ENCODE measurements around the gene GLG1.
"Not testable (repeated sequence)": the region's sequence is repeated elsewhere in the genome, so short reads cannot be mapped to it uniquely, and the experiment has no call there.

The GLG1 gene

DNA sequence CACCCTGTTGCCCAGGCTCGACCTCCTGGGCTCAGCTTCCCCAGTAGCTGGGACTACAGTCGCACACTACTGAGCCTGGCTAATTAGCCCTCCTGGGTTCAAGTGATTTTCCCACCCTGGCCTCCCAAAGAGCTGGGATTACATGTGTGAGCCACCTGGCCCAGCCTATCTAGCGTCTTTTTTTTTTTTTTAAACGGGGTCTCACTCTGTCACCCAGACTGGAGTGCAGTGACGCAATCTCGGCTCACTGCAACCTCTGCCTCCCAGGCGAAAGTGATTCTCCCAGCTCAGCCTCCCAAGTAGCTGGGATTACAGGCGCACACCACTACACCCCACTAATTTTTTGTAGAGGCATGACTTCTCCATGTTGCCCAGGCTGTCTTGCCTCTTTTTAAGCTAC, 33.3 kb downstream of the GLG1 start:
- no peak for DNase-seq

DNA sequence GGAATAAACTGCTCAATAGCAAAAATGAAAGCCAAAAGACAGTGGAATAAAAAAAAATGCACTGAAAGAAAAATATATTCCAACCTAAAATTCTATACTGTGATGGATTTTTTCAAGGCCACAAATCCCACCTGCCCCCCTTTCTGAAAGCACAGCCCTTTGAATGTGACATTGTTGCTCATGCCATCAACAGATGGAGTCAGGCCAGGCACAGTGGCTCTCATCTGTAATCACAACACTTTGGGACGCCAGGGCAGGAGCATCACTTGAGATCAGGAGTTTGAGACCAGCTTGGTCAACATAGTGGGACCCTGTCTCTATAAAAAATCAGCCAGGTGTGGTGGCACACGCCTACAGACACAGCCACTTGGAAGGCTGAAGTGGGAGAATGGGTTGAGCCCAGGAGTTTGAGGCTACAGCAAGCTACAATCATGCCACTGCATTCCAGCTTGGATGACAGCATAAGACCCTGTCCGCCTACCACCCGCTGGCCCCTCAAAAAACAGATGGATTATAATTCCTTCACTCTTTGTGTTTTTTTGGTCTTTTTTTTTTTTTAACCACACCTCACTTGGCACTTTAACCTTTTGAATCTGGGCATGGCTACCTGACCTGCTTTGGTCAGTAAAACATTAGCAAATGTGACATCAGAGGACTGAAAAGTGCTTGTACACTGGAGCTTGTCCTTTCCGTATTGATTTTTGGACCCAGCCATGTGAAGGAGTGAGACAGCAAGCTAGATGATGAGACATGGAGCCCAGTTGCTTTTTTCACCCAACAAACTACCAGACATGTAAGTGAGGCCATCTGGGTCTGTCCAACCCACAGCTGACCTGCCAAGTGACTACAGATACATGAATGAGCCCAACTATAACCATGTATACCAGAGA, 36.3 kb downstream of the GLG1 start:
- no peak for DNase-seq

DNA sequence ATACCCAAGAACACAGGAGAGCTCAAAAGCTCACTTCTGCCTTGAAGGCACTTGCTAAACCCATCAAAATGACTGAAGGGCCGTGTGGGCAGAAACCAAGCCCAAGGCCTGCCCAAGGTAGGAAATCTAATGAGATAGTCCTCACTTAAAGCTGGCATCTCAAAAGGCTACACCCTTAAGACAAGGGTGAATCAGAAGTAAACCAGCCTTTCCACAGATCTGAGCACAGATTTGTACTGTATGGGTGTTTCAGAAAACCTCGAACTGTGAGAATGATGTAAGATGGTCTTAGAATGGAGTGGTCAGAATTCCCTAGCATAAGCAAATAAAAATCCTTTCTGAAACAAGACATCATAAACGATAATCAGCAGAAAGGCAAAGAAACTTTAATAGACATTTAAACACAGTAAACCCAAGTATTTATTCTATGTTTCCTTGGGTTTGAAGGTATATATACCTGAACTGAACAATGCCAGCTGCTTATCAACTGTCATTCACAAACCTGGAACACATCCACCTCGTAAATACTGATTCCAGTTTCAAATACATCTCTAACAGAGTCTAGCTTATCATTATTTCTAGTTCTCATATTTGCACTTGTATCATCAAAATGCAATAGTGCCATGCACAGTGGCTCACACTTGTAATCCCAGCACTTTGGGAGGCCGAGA, 37.8 kb downstream of the GLG1 start:
- no peak for DNase-seq

DNA sequence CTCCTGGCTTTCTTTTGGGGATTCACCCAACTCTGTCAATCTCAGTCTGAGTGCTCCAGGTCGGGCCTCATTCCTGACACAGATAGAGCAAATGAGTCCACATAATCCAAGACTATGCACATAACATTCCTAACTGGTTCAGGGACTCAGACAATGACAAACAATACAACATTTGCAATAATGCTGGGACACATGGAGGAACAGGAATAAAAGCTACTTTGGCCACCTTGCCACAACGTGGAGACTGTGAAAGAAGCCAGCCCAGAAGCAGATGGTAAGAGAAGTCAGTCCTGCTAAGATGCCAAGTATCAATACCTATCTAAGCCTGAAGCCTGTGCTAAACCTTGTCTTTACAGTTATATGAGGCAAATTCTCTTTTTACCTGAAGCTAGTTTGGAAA, 39.0 kb downstream of the GLG1 start:
- DNase-seq, result no peak

DNA sequence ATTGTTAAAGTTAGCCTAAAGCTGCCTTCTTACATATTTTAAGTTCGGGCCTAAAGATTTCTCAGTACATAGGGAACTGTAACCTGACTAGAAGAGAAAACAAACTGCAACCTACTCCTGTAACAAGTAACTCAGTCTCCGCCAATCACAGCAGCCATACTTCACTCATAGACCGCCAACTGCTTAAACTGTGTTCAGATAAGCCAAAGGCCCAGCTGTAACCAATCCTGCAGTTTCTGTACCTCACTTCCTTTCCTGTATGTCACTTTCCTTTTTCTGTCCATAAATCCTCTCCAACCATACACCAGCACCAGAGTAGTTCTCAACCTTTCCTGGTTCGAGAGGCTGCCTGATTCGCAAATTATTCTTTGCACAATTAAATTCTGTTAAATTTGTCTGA, 41.5 kb downstream of the GLG1 start:
- DNase-seq, result no peak

DNA sequence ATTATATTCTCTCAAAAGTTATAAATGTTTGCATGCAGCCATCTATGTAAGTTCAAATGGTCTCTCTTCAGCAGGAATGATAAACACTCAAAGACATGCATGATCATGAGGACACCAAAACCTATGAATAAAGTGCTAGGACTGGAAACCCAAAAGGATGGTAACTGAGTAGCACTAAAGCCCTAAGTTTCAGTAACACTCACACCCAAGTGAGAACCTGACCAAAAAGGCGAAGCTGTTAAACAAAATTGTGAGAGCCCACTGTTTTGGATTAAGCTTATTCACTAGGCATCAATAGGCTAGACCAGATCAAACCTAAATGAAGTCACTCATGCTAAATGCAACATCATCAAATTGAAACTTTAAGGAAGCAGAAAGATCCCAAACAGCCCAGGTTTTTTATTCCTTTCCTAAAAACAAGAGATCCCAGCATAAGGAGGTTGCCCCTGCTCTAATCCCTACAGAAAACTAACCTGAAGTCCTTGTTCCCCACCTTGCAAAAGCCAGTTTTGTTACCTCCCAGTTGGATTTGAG, 42.4 kb downstream of the GLG1 start:
- DNase-seq, result no peak

DNA sequence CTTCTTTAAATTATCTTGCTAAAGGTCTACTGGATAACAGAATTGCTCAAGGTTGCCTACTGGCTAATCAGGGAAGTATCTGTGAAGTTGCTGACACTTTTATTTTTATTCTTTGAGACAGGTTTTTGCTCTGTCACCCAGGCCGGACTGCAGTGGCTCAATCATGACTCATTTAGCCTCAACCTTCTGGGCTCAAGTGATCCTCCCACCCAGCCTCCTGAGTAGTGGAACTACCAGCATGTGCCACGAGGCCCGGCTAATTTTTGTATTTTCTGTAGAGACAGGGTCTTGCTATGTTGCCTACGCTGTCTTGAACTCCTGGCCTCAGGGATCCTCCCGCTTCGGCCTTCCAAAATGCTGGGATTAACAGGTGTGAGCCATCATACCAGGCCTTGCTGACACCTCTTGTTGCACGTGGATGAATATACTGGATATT, 43.1 kb downstream of the GLG1 start:
- DNase-seq, result no peak

DNA sequence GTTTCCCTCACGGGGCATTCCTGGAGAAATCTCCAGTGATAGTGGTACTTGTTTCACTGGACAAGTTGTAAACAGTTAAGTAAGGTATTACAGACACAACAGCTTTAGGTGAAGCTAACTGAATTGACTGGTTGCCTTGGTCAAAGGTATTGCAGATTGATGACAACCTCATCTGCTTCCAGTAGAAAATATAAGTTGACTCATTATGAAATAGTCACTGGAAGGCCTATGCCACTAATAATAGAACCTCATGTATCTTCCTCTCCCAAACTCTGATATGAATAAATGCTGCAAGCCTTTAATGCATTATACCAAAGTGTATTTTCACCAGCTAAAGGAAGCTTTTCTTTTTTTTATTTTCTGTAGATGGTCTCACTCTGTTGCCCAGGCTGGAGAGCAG, 44.8 kb downstream of the GLG1 start:
- no peak for DNase-seq

DNA sequence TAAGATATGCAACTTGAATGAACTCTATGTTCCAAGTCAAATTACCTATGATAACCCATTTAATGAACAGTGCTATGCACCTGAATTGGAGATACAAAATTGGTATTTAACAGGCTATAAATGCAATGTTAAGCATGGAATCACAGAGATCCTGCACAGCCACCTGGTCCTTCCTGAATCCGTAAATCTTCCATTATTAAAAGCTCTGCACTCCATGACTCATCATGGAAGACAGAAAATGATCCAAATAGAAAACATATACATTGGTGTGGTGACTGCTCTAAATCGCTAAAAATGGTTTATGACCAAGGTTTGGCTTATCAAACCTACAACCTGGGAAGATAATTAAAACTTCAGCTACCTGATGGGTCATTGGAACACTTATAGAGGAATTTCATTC, 45.3 kb downstream of the GLG1 start:
- DNase-seq, result no peak

DNA sequence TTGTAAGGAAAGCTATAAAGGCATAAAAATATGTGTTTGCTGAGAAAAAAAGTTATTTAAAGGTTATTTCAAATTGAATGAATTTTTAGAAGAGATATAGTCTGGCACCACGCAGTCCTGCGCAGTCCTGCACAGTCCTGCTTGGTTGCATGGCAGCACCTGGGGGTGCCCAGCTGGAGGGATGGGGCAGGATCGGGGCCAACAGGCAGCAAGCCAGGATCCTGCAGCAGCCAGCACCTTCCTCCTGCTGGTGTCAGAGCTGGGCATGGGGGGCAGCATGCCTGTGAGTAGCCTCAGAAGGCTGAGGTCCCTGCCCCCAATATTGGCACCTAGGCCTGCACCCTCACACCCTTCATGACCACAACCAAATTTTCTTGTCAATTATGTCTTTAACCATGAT, 46.0 kb downstream of the GLG1 start:
- DNase-seq, result no peak

DNA sequence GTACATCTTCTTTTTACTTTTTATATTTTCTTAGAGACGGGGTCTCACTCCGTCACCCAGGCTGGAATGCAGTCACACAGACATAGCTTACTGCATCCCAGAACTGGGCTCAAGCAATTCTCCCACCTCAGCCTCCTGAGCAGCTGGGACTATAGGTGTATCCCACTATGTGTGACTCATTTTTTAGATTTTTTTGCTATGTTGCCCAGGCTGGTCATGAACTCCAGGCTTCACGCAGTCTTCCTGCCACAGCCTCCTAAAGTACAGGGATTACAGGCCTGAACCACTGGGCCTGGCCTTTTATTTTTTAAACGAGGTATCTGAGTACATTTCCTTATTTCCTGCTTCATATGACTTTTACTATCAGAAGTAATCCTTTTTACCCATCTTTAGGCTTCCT, 48.0 kb downstream of the GLG1 start:
- DNase-seq, result no peak

DNA sequence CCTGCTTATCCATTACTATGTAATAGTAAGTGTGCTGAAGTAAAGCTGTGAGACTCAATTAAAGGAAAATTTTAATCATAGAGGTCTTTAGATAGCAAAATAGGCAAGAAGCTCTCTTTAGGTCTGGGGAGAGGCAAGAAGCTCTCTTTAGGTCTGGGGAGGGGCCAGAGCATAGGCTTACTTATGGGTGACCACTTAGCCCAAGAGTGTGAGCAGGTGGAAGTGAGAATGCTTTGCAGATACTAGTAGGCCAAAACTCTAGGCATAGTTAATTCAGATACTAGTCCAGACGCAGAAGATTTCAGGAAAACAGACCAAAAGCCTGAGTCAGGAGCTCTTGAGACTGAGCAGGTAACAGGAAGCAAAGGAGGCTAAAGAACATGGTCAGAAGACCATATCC, 49.6 kb downstream of the GLG1 start:
- DNase-seq, result no peak

DNA sequence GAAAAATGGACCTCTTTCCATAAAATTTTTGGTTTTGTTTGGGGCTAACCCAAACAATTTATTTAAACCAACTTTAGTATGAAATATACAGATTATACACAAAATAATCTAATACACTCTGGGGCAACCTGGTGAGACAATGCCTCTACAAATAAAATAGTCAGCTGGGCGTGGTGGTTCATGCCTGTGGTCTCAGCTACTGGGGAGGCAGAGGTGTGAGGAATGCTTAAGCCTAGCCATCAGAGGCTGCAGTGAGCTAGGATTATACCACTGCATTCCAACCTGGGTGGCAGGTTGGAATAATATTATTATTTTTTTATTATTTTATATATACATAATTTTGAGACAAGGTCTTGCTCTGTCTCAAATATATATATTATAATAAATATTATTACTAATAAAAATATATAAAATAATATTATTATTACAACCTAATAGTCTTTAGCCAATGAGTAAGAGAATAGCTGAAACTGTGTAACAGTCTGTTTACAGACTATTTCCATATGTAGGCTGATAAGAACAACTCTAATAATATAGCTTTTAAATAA, 50.5 kb downstream of the GLG1 start:
- DNase-seq, result no peak

DNA sequence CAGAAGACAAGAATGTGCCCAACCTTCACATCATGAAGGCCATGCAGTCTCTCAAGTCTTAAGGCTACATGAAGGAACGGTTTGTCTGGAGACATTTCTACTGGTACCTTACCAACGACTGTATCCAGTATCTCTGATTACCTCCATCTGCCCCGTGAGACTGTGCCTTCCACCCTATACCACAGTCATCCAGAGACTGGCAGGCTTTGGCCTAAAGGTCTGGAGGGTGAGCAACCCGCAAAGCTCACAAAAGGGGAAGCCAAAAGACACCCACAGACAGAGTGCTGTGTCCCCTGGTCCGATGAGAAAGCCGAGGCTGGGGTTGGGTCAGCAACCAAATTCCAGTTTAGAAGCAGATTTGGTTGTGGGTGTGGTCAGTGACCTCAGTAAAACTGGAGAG, 54.6 kb downstream of the GLG1 start:
- DNase-seq, result not testable (repeated sequence)

DNA sequence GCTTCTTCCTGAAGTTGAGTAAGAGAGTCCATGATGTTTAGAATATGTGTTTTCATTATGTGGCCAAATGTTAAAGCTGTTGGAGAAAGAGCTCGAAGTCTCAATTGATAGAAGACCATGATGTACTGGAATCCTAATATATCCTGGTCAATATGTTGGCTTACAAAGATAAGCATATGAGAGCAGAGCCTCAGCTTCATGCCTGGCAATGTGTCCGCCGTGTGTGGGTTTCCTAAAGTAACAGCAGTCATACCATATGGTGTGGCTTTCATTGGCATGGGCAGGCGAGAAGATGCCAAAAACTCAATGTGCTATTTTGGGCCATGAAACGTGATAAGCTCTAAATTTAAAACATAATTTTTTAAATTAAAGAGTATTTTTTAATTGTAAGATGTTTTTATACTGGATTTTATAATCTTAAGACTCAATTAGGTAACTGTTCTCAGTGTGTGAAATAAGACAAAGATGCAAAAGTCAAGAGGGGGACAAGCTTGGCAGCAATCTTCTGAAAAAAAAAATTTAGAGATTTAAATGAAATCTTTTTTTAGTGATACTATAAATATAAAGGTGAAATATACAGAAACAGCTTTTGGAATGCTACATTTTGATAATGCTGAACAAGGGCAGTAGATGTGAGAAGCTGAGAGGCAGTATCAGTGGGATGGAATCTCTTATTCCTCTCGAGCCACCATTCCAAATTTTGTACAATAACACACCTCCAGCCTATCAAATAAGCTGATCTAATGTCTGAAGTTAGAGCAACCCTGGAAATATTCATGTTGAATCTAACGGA, 56.5 kb downstream of the GLG1 start:
- not testable (repeated sequence) for DNase-seq

DNA sequence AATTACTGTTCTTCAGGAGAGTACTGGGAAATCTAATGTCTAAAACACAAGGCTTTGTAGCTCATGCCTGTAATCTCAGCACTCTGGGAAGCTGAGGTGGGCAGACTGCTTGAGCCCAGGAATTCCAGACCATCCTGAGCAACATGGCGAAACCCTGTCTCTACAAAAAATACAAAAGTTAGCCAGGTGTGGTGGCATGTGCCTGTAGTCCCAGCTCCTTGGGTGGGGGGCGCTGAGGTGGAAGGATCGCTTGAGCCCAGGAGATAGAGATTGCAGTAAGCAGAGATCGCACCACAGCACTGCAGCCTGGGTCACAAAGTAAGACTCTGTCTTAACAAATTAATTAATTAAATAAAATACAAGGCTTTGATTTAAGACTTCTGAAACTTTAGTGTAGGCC, 60.8 kb downstream of the GLG1 start:
- not testable (repeated sequence) for DNase-seq

DNA sequence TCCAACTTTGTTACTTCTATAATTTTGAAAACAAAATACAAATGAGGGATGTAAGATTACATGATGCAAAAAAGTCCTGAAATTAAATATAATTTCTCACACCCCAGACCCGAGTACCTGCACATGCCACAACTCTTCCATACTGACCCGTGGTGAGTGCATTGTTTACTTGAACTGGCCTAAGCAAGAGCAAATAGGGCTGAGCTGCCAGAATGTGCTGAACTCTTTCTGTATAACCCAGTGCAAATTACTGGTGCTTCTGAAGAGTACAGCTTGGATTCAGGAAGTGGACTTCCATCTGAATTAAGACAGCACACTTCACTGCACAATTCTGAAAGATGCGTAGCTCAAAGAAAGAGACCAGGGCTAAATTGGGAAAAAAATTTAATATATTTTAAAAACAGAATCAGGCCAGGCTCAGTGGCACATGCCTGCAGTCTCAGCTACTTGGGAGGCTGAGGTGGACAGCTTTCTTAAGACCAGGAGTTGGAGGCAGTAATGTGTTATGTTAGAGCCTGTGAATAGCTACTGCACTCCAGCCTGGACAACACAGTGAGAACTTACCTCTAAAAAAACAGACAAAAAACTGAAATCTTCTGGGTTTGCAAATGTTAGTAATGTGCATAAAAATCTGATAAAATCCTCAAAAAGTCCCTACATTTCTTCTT, 63.9 kb downstream of the GLG1 start:
- not testable (repeated sequence) for DNase-seq

DNA sequence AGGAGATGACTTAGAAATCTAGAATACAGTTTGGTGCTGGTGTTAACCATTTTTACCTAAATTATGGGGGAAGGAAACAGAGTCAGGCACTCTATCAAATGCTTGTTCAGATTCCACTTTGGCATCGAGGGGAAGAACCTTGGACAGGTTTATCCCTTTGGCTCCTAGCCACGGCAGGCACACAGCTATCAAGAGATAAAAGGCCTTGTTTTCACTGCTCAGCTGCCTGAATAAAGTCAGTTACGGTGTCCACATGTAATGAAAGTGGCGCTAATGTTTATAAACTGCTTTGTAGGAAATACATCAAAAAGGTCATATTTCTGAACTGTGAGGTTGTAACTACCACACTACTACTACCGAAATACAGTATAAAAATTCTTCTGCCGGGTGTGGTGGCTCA, 66.3 kb downstream of the GLG1 start:
- not testable (repeated sequence) for DNase-seq

DNA sequence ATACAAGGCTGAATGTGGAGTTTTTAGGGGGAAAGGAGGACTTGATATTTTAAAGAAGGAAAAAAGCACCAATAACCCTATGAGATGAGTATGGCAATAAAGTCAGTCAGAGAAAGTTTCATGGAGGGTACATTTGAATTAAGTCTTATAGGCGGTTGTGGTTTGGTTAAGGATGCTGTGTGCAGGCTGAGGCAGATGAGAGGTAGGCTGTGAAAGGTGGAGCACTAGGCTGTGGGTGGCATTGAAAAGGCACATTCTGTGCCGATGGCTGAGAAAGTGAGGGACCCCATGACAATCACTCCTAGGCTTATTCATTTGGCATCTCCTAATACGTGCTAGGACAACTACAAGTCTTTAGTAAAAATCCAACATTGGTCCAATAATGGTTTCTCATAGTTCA, 68.1 kb downstream of the GLG1 start:
- DNase-seq, result not testable (repeated sequence)

DNA sequence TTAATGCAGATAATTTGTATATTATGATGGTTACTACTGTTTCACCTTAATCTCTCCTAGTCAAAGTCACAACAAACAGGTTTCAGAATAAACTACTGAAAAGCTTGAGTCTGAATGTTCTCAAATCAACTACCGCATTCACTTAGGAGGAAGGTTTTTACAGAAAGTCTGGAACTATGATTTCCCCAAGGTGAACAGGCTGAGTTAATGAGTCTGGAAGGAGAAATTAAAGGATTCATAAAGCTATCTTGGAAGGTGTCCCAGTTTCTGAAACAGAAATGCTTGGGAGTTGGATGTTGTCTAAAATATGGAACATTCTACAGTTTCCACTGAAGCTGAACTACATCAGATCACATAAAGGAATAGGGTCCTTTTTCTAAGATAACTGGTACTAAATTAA, 69.2 kb downstream of the GLG1 start:
- not testable (repeated sequence) for DNase-seq

DNA sequence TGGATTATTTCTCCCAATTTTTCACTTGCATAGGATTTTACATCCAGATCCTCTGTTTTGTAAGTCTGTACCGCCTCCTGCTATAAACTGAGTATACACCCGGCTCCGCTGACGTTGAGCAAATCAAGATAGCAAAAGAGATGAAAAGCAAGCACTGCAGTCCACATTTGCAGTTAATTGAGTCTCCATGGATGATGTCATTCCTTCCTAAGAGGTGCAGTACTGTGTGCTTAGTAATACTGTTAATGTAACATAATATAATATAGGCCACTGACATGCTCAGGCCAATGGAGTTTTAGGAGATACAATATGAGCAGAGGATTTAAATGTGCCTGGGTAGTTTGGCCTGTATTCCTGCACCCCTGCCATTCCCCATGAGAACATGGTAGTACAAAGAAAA, 72.3 kb downstream of the GLG1 start:
- not testable (repeated sequence) for DNase-seq

DNA sequence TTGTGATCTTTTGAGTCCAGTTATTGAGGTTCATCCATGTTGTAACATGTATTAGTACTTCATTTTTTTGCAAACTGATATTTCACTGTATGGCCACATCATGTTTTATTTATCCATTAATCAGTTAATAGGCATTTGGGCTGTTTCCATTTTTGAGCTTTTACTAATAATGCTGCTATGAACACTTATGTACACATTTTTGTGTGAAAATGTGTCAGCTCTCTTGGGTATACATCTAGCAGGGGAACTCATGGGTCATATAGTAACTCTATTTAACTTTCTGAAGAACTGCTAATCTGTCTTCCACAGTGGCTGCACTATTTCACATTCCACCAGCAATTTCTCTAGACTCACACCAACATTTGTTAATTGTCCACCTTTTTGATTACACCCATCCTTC, 82.0 kb downstream of the GLG1 start:
- DNase-seq, result no peak
